HEK293 (cell line): ENCODE data around the gene PEX14.

Experiments
- CTCF ChIA-PET: fragments of 350-600 bp; formaldehyde crosslinking; extraction: SDS; loops from one replicate; lab custom pipeline; 2021; ENCODE audit warnings: antibody characterized with exemption; lab: Yijun Ruan, JAX
- POLR2A ChIA-PET: fragments of 300-600 bp; formaldehyde crosslinking; extraction: SDS; loops from one replicate; lab custom pipeline; 2020; ENCODE audit warnings: antibody characterized with exemption, inconsistent platforms; lab: Yijun Ruan, JAX
- H3K27ac ChIP-seq: fragments of 200-500 bp; sonication (Bioruptor generic); 2 replicates; pipeline ENCODE4 v1.5.1; 2014; ENCODE audit warnings: low read depth, low read length, control low read depth, inconsistent platforms; ENCODE audit errors: extremely low read depth
- H3K36me3 ChIP-seq, 2 experiments: fragments of 200-500 bp in 1 of 2; sonication (Bioruptor generic) in 1 of 2; 1 replicate in 1 of 2; 2 replicates in 1 of 2; pipeline ENCODE4 v1.5.1; 2014 to 2017; ENCODE audit warnings: inconsistent platforms in 2 of 2, low read length in 2 of 2; ENCODE audit not compliant: control insufficient read depth in 2 of 2, insufficient read depth in 1 of 2
- H3K4me1 ChIP-seq: fragments of 200-500 bp; sonication (Bioruptor generic); 2 replicates; pipeline ENCODE4 v1.5.1; 2014; ENCODE audit warnings: mild to moderate bottlenecking, low read length, inconsistent platforms; ENCODE audit not compliant: control insufficient read depth, insufficient read depth
- H3K4me3 ChIP-seq: 2 replicates; pipeline ENCODE4 v1.5.1; 2011; ENCODE audit warnings: low read depth, mild to moderate bottlenecking, control low read depth, low read length, moderate library complexity
- H3K9me3 ChIP-seq: fragments of 200-500 bp; sonication (Bioruptor generic); 2 replicates; pipeline ENCODE4 v1.5.1; 2014; ENCODE audit warnings: low read depth, low read length, inconsistent platforms; ENCODE audit not compliant: control insufficient read depth, insufficient read depth
- GLI2 ChIP-seq: fragments of 450-650 bp; formaldehyde crosslinking; IDR thresholded peaks from 2 replicates; pipeline ENCODE4; 2017; ENCODE audit warnings: missing biosample characterization, missing genetic modification characterization, low read depth, borderline replicate concordance
- MZF1 ChIP-seq: fragments of 450-650 bp; formaldehyde crosslinking; IDR thresholded peaks from 2 replicates; pipeline ENCODE4 v1.5.1; 2017; ENCODE audit warnings: missing biosample characterization, missing genetic modification characterization, borderline replicate concordance
- OSR2 ChIP-seq: fragments of 450-650 bp; formaldehyde crosslinking; IDR thresholded peaks from 2 replicates; pipeline ENCODE4 v1.5.1; 2016; ENCODE audit warnings: missing biosample characterization, missing genetic modification characterization
- OVOL3 ChIP-seq: fragments of 450-650 bp; formaldehyde crosslinking; IDR thresholded peaks from 2 replicates; pipeline ENCODE4 v1.5.1; 2016; ENCODE audit warnings: missing biosample characterization, missing genetic modification characterization
- PRDM1 ChIP-seq: fragments of 450-650 bp; formaldehyde crosslinking; IDR thresholded peaks from 2 replicates; pipeline ENCODE4; 2016; ENCODE audit warnings: missing biosample characterization, missing genetic modification characterization
- PRDM6 ChIP-seq: fragments of 450-650 bp; formaldehyde crosslinking; IDR thresholded peaks from 2 replicates; pipeline ENCODE4 v1.5.1; 2017; ENCODE audit warnings: missing biosample characterization, missing genetic modification characterization
- SCRT1 ChIP-seq: fragments of 450-650 bp; formaldehyde crosslinking; IDR thresholded peaks from 2 replicates; pipeline ENCODE4 v1.5.1; 2016; ENCODE audit warnings: missing biosample characterization, missing genetic modification characterization, borderline replicate concordance
- SETDB1 ChIP-seq: IDR thresholded peaks from one replicate; pipeline ENCODE4 v1.6.1; 2017; ENCODE audit warnings: mild to moderate bottlenecking, low read length, moderate library complexity, mixed read lengths; ENCODE audit not compliant: insufficient read length
- WT1 ChIP-seq: fragments of 450-650 bp; formaldehyde crosslinking; IDR thresholded peaks from 2 replicates; pipeline ENCODE4 v1.5.1; 2016; ENCODE audit warnings: missing biosample characterization, missing genetic modification characterization
- ZBTB26 ChIP-seq: fragments of 450-650 bp; formaldehyde crosslinking; optimal IDR thresholded peaks from 2 replicates; pipeline ENCODE3; 2016; ENCODE audit warnings: missing biosample characterization, mild to moderate bottlenecking, missing genetic modification characterization
- ZBTB44 ChIP-seq: fragments of 450-650 bp; IDR thresholded peaks from 2 replicates; pipeline ENCODE4 v1.5.1; 2018; ENCODE audit warnings: missing biosample characterization, mild to moderate bottlenecking, missing genetic modification characterization
- ZFP3 ChIP-seq: fragments of 450-650 bp; formaldehyde crosslinking; IDR thresholded peaks from 2 replicates; pipeline ENCODE4 v1.5.1; 2016; ENCODE audit warnings: low read depth, missing biosample characterization, missing genetic modification characterization
- ZNF10 ChIP-seq: fragments of 450-650 bp; formaldehyde crosslinking; IDR thresholded peaks from 2 replicates; pipeline ENCODE4 v1.5.1; 2017; ENCODE audit warnings: missing biosample characterization, missing genetic modification characterization
- ZNF335 ChIP-seq: fragments of 450-650 bp; formaldehyde crosslinking; conservative IDR thresholded peaks from 2 replicates; pipeline ENCODE4 v1.5.1; 2016; ENCODE audit warnings: missing biosample characterization, missing genetic modification characterization
- ZNF488 ChIP-seq: fragments of 450-650 bp; formaldehyde crosslinking; IDR thresholded peaks from 2 replicates; pipeline ENCODE4 v1.5.1; 2016; ENCODE audit warnings: missing biosample characterization, missing genetic modification characterization
- ZNF548 ChIP-seq: fragments of 450-650 bp; formaldehyde crosslinking; IDR thresholded peaks from 2 replicates; pipeline ENCODE4 v1.5.1; 2016; ENCODE audit warnings: missing biosample characterization, missing genetic modification characterization
- ZNF555 ChIP-seq: fragments of 450-650 bp; formaldehyde crosslinking; conservative IDR thresholded peaks from 2 replicates; pipeline ENCODE4 v1.5.1; 2017; ENCODE audit warnings: missing biosample characterization, mild to moderate bottlenecking, missing genetic modification characterization, inconsistent platforms
- ZNF600 ChIP-seq: fragments of 450-650 bp; formaldehyde crosslinking; IDR thresholded peaks from 2 replicates; pipeline ENCODE4 v1.5.1; 2016; ENCODE audit warnings: missing biosample characterization, missing genetic modification characterization
- ZNF704 ChIP-seq: fragments of 450-650 bp; formaldehyde crosslinking; IDR thresholded peaks from 2 replicates; pipeline ENCODE4 v1.5.1; 2016; ENCODE audit warnings: missing biosample characterization, missing genetic modification characterization
- ZNF768 ChIP-seq: fragments of 450-650 bp; formaldehyde crosslinking; IDR thresholded peaks from 2 replicates; pipeline ENCODE4 v1.5.1; 2018; ENCODE audit warnings: missing biosample characterization, mild to moderate bottlenecking, missing genetic modification characterization
- ZNF791 ChIP-seq: fragments of 450-650 bp; formaldehyde crosslinking; IDR thresholded peaks from 2 replicates; pipeline ENCODE4 v1.5.1; 2016; ENCODE audit warnings: missing biosample characterization, missing genetic modification characterization
- ZNF843 ChIP-seq: fragments of 450-650 bp; formaldehyde crosslinking; IDR thresholded peaks from 2 replicates; pipeline ENCODE4 v1.5.1; 2016; ENCODE audit warnings: missing biosample characterization, missing genetic modification characterization
- ZXDB ChIP-seq: fragments of 450-650 bp; formaldehyde crosslinking; IDR thresholded peaks from 2 replicates; pipeline ENCODE4 v1.5.1; 2016; ENCODE audit warnings: missing biosample characterization, missing genetic modification characterization

PEX14 gene

GRCh38 chr1:10606064-10606463 is 131.3 kb downstream of the PEX14 start:
- H3K9me3 ChIP-seq = no peaks in the 10 kb centered on the region
- ChIA-PET CTCF (interaction anchor here (1.3 to 1.4 kb wide), 2 partner anchors 18 to 98 kb away, joined by 3 read pairs; no protein-coding TSS in a partner anchor), POLR2A (no interaction called here)
- TF ChIP-seq ZFP3 (no peak), ZNF600 (tag by site-specific recombination) (0 out of 2 replicates have a peak, but pooled peaks have one; percentile 27), ZNF843 (tag by site-specific recombination) (no peak), OVOL3 (no peak), ZNF555 (tag by site-specific recombination) (no peak), SETDB1 (no peak), PRDM1 (tag by site-specific recombination) (peak; percentile 20; the same call in 1 of the 2 replicates)
- H3K4me3 ChIP-seq = no peak overlapping the region
- peaks cover 0 to 5% of the 10 kb centered on the region in 2 experiments; a peak in 1 of 3 replicates for H3K36me3 ChIP-seq
- no peak overlapping the region for H3K27ac ChIP-seq
- no peaks in the 10 kb centered on the region for H3K4me1 ChIP-seq

- CTCF ChIA-PET = interaction anchor here (1.3 to 1.4 kb wide), 2 partner anchors 17 to 100 kb away, joined by 3 read pairs; no protein-coding TSS in a partner anchor
- TF ChIP-seq SCRT1 (tag by site-specific recombination) (no peak), WT1 (peak; percentile 58; the same call in 1 of the 2 replicates), ZBTB26 (tag by site-specific recombination) (no peak), ZNF791 (no peak), ZNF704 (tag by site-specific recombination) (no peak), ZNF335 (tag by site-specific recombination) (no peak), OSR2 (tag by site-specific recombination) (peak; percentile 49; the same call in 1 of the 2 replicates), ZNF548 (tag by site-specific recombination) (no peak), ZBTB44 (tag by site-specific recombination) (peak; percentile 38; the same call in 1 of the 2 replicates), ZNF488 (tag by site-specific recombination) (no peak), ZNF768 (tag by site-specific recombination) (no peak), MZF1 (tag by site-specific recombination) (peak; percentile 79; the same call in 1 of the 2 replicates), ZXDB (tag by site-specific recombination) (no peak), ZNF10 (tag by site-specific recombination) (0 out of 2 replicates have a peak, but pooled peaks have one; percentile 13), GLI2 (tag by site-specific recombination) (no peak), PRDM6 (tag by site-specific recombination) (peak; percentile 56)
- TF ChIP-seq, all 188 proteins: peak for 6
Measured at GRCh38 chr1:10607228-10607627, 132.5 kb downstream of the PEX14 start.

More at GRCh38 chr1:10607228-10607627, 132.5 kb downstream of the PEX14 start:
- Histone ChIP-seq H3K4me1 (no peaks in the 10 kb centered on the region), H3K4me3 (no peak overlapping the region), H3K27ac (no peak overlapping the region), H3K36me3 (no peaks in the 10 kb centered on the region), H3K9me3 (no peaks in the 10 kb centered on the region)
- POLR2A ChIA-PET = no interaction called here
